Measurements from ENCODE around the gene PIGR. TPM values are rescaled to one million over a fixed set of nuclear protein-coding genes. Genes with fewer than 3 reads are reported as not detected.

The PIGR gene
- total RNA-seq, 2 donors from 2014 or later: not detected

GRCh38 chr1:206949641-206950040 is 3.4 kb upstream of the PIGR start:
- Histone ChIP-seq H3K9ac (ENCODE audit: extremely low read depth, low read length, poor library complexity, severe bottlenecking) (no peak overlapping the region), H3K4me3 (ENCODE audit: low read length) (no peak overlapping the region), H3K4me1 (ENCODE audit: control insufficient read depth, insufficient read depth, low read length) (no peaks in the 10 kb centered on the region), H3K36me3 (ENCODE audit: control insufficient read depth, insufficient read depth, low read length) (no peaks in the 10 kb centered on the region), H3K27me3 (ENCODE audit: control insufficient read depth, insufficient read depth, low read length, poor library complexity, severe bottlenecking) (peaks cover 2% of the 10 kb centered on the region), H3K9me3 (ENCODE audit: control insufficient read depth, low read length) (no peaks in the 10 kb centered on the region), H3K27ac (ENCODE audit: low read depth, low read length) (no peak overlapping the region)
- H3K27me3 Mint-ChIP-seq (ENCODE audit: insufficient read depth): peaks cover 7% of the 10 kb centered on the region
- TF ChIP-seq CTCF (conservative IDR thresholded peaks at IDR 0.05): no peak
- no peak overlapping the region for H3K27ac Mint-ChIP-seq
- H3K36me3 Mint-ChIP-seq (ENCODE audit: low read depth): no peaks in the 10 kb centered on the region
- H3K4me1 Mint-ChIP-seq: peaks cover 9% of the 10 kb centered on the region
- no peaks in the 10 kb centered on the region for H3K9me3 Mint-ChIP-seq
- no peak overlapping the region for H3K4me3 Mint-ChIP-seq
- DNase-seq: no peak
- WGBS, 2 experiments (ENCODE audit: insufficient coverage in 1 of 2, insufficient read length in 1 of 2): 93 to 97% methylated on average over 3 to 5 of the region's 5 CpGs

- peaks cover 5% of the 10 kb centered on the region for H3K27me3 ChIP-seq (ENCODE audit: control insufficient read depth, insufficient read depth, low read length, poor library complexity, severe bottlenecking)
- no peaks in the 10 kb centered on the region for H3K36me3 ChIP-seq (ENCODE audit: control insufficient read depth, insufficient read depth, low read length)
- H3K9ac ChIP-seq (ENCODE audit: extremely low read depth, low read length, poor library complexity, severe bottlenecking): no peak overlapping the region
- no peaks in the 10 kb centered on the region for H3K9me3 ChIP-seq (ENCODE audit: control insufficient read depth, low read length)
- DNase-seq: no peak
- H3K27ac Mint-ChIP-seq: no peak overlapping the region
- no peak overlapping the region for H3K4me3 ChIP-seq (ENCODE audit: low read length)
- H3K27ac ChIP-seq (ENCODE audit: low read depth, low read length): no peak overlapping the region
- H3K36me3 Mint-ChIP-seq (ENCODE audit: low read depth): no peaks in the 10 kb centered on the region
- H3K4me1 ChIP-seq (ENCODE audit: control insufficient read depth, insufficient read depth, low read length): no peaks in the 10 kb centered on the region
- no peak overlapping the region for H3K4me3 Mint-ChIP-seq
- H3K9me3 Mint-ChIP-seq: no peaks in the 10 kb centered on the region
- WGBS, 2 experiments (ENCODE audit: insufficient coverage in 1 of 2, insufficient read length in 1 of 2): 88 to 100% methylated on average over 4 of the region's 4 CpGs
- H3K27me3 Mint-ChIP-seq (ENCODE audit: insufficient read depth): peaks cover 9% of the 10 kb centered on the region
- peaks cover 9% of the 10 kb centered on the region for H3K4me1 Mint-ChIP-seq
- no peak for TF ChIP-seq CTCF (conservative IDR thresholded peaks at IDR 0.05)
Observed at GRCh38 chr1:206949208-206949607, 2.9 kb upstream of the PIGR start.

- Histone ChIP-seq H3K9ac (ENCODE audit: extremely low read depth, low read length, poor library complexity, severe bottlenecking) (no peak overlapping the region), H3K9me3 (ENCODE audit: control insufficient read depth, low read length) (no peaks in the 10 kb centered on the region), H3K27ac (ENCODE audit: low read depth, low read length) (no peak overlapping the region), H3K4me1 (ENCODE audit: control insufficient read depth, insufficient read depth, low read length) (no peaks in the 10 kb centered on the region), H3K36me3 (ENCODE audit: control insufficient read depth, insufficient read depth, low read length) (no peaks in the 10 kb centered on the region), H3K4me3 (ENCODE audit: low read length) (no peak overlapping the region), H3K27me3 (ENCODE audit: control insufficient read depth, insufficient read depth, low read length, poor library complexity, severe bottlenecking) (peaks cover 11% of the 10 kb centered on the region)
- Mint-ChIP-seq H3K36me3 (ENCODE audit: low read depth) (no peaks in the 10 kb centered on the region), H3K27me3 (ENCODE audit: insufficient read depth) (peaks cover 23% of the 10 kb centered on the region), H3K27ac (no peak overlapping the region), H3K4me3 (no peak overlapping the region), H3K9me3 (no peaks in the 10 kb centered on the region), H3K4me1 (peaks cover 9% of the 10 kb centered on the region)
- no peak for DNase-seq
- whole genome bisulfite sequencing, 2 experiments (ENCODE audit: insufficient coverage in 1 of 2, insufficient read length in 1 of 2): 60 to 84% methylated on average over 1 to 3 of the region's 3 CpGs
- TF ChIP-seq CTCF (conservative IDR thresholded peaks at IDR 0.05): no peak
Observed at GRCh38 chr1:206947255-206947654, 989 bp upstream of the PIGR start.
